Gastrocnemius medialis (tissue), 4 donors: Measurements from ENCODE around the gene PARD3B. TPM values are rescaled to one million over a fixed set of nuclear protein-coding genes. Genes with fewer than 3 reads are reported as not detected.

Experiments
- ATAC-seq, 2 donors: fragments of 150-250 bp; one replicate each; pipeline ENCODE4 v1.9.1; 2016
- DNase-seq, 2 donors: peaks; one replicate each; pipeline ENCODE4 v3.0.0-alpha.2; 2019
- H3K27ac ChIP-seq, 4 donors: fragments of 200-600 bp; sonication (generic); 1 replicate in 1 of 4; 2 replicates in 3 of 4; pipeline ENCODE4 v1.5.1; 2016 to 2018; ENCODE audit warnings: mild to moderate bottlenecking in 2 of 4, moderate library complexity in 1 of 4
- H3K27me3 ChIP-seq, 3 donors: fragments of 200-600 bp; sonication (generic) in 2 of 3; 1 replicate in 1 of 3; 2 replicates in 2 of 3; pipeline versions ENCODE4 v1.5.1 to v1.6.0; 2016 to 2019; ENCODE audit warnings: mild to moderate bottlenecking in 1 of 3, moderate library complexity in 1 of 3
- H3K36me3 ChIP-seq, 2 donors: fragments of 200-600 bp; sonication (generic) in 1 of 2; one replicate each; pipeline ENCODE4 v1.5.1; 2017 to 2018
- H3K4me1 ChIP-seq, 2 donors: fragments of 200-600 bp; sonication (generic) in 1 of 2; one replicate each; pipeline ENCODE4 v1.5.1; 2016 to 2017; ENCODE audit warnings: mild to moderate bottlenecking in 2 of 2
- H3K4me3 ChIP-seq, 4 donors: fragments of 200-600 bp; sonication (generic) in 3 of 4; 1 replicate in 1 of 4; 2 replicates in 3 of 4; pipeline ENCODE4 v1.5.1; 2016 to 2019; ENCODE audit warnings: mild to moderate bottlenecking in 2 of 4
- H3K9me3 ChIP-seq, 3 donors: fragments of 200-600 bp; sonication (generic) in 2 of 3; 1 replicate in 1 of 3; 2 replicates in 2 of 3; pipeline ENCODE4 v1.5.1; 2016 to 2019
- CTCF ChIP-seq, 5 experiments: fragments of 450-650 bp in 3 of 5; fragments of 200-600 bp in 2 of 5; sonication (generic) in 2 of 5; IDR thresholded peaks in 4 of 5; conservative IDR thresholded peaks in 1 of 5; 1 replicate in 4 of 5; 2 replicates in 1 of 5; pipeline ENCODE4 v1.5.1; 2016 to 2019; ENCODE audit warnings: antibody characterized with exemption in 5 of 5, mild to moderate bottlenecking in 3 of 5, moderate library complexity in 3 of 5
- POLR2A ChIP-seq, 2 donors: fragments of 450-650 bp; IDR thresholded peaks; one replicate each; pipeline ENCODE4 v1.6.1; 2017; ENCODE audit warnings: antibody characterized with exemption in 2 of 2, mild to moderate bottlenecking in 2 of 2, moderate library complexity in 2 of 2
- in situ Hi-C, 4 donors: fragments of 200-750 bp; cut with MboI; loops; one replicate each; pipeline versions ENCODE4 v1.15.0 to v1.8.0; 2017; ENCODE audit warnings: low sequenced_read_pairs in 4 of 4
- intact Hi-C: fragments of 100-400 bp; cut with DNase I; formaldehyde crosslinking; loops from one replicate; pipeline ENCODE4 v1.15.1; 2023; ENCODE audit warnings: low total_unique reads
- total RNA-seq, 4 donors: library from RNA; depleted of rRNA; stranded (reverse); fragments of >200 nt; gene quantifications; one replicate each; pipeline versions ENCODE4 v1.1.0 to v1.2.3, GENCODE V29; 2016

PARD3B gene
- total RNA-seq, 4 donors from 2014 or later = 2.2 to 15.5 (median 4.6) TPM

DNA sequence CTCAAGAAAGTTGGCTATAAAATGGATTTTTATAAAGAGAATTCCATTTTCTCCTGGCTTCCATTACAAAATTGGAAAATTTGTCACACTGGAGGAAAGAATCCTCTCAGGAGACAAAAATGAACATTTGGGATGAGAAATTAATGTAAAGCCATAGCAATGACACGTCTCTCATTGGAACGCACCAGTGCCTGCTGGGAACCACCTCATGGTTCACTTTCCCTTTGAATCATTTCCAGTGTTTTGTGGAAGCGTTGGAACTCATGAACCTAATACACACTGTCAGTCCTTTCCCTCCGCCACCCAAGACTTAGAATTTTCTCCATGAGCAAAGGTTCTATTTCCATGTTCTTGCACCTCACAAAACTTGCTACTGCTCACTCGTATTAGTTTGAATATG lies 1116.0 kb downstream of the PARD3B start:
- intact Hi-C loops = no loop called here
- Histone ChIP-seq H3K27me3 (peaks cover 0 to 2% (median 0%) of the 10 kb centered on the region in 3 donors), H3K4me3 (no peak overlapping the region), H3K27ac (peak overlapping the region in 1 of 4 donors; percentile 27), H3K36me3 (no peaks in the 10 kb centered on the region), H3K9me3 (no peaks in the 10 kb centered on the region), H3K4me1 (no peaks in the 10 kb centered on the region)
- ATAC-seq = no peak
- in situ Hi-C loops = no loop called here
- TF ChIP-seq POLR2A (IDR thresholded peaks at IDR 0.05) (no peak), CTCF (IDR thresholded peaks at IDR 0.05 in 4 of 5, conservative IDR thresholded peaks at IDR 0.05 in 1 of 5) (no peak)
- no peak for DNase-seq

DNA sequence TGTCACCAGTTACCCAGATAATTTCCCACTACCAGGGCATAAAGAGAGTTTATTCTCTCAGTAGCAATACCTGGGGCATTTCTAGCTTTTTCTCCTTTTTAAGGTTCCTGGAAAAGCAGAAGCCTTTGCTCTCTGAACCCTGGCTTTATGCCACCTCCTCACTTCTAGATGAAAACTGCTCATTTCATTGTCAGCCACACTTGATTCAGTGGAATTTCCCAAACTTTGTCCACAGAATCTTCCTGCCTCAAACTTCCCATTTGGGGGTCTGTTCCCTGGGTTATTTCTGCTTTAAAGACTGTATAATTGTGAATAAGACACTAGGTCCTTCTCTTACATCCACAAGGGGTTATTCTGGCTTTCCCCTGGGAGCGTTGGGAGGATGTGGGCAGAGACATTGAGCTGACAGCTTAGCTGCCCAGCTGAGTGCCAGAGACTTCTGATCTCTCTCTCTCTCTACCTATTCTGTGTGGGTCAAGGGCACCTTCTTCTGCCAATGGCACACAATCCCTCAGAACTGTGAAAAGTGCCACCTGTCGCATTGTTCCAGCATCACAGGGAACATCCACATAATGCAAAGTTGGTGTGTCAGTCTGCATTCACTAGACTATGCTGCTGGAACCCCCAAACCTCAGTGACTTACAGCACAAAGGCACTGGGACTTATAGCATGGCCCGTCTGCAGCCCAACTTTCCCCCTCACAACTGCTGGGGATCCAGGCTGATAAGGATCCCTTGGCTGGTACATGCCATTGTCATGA lies 1117.1 kb downstream of the PARD3B start:
- in situ Hi-C loops (no loop called here), intact Hi-C loops (no loop called here)
- H3K4me3 ChIP-seq = no peak overlapping the region
- H3K4me1 ChIP-seq = no peaks in the 10 kb centered on the region
- DNase-seq = no peak
- H3K27ac ChIP-seq = no peak overlapping the region
- no peaks in the 10 kb centered on the region for H3K27me3 ChIP-seq
- ATAC-seq = no peak
- no peaks in the 10 kb centered on the region for H3K36me3 ChIP-seq
- TF ChIP-seq CTCF (IDR thresholded peaks at IDR 0.05 in 4 of 5, conservative IDR thresholded peaks at IDR 0.05 in 1 of 5) (no peak), POLR2A (IDR thresholded peaks at IDR 0.05) (no peak)
- H3K9me3 ChIP-seq = no peaks in the 10 kb centered on the region

- DNase-seq (no peak), ATAC-seq (no peak)
- no peak overlapping the region for H3K27ac ChIP-seq
- H3K36me3 ChIP-seq = no peaks in the 10 kb centered on the region
- intact Hi-C loops (no loop called here), in situ Hi-C loops (no loop called here)
- H3K27me3 ChIP-seq = no peaks in the 10 kb centered on the region
- TF ChIP-seq CTCF (IDR thresholded peaks at IDR 0.05 in 4 of 5, conservative IDR thresholded peaks at IDR 0.05 in 1 of 5) (no peak), POLR2A (IDR thresholded peaks at IDR 0.05) (no peak)
- no peaks in the 10 kb centered on the region for H3K9me3 ChIP-seq
- no peaks in the 10 kb centered on the region for H3K4me1 ChIP-seq
- no peak overlapping the region for H3K4me3 ChIP-seq
Measured at GRCh38 chr2:205665791-205666190, 1120.5 kb downstream of the PARD3B start.
